ENCODE results near the gene SEMA3C. TPM values are rescaled to one million over a fixed set of nuclear protein-coding genes. Genes with fewer than 3 reads are reported as not detected.
A peak's percentile ranks its signal among the peaks of the same experiment; 100 is the strongest.

Gene SEMA3C
- total RNA-seq, 1 donor from 2014 or later: 148 TPM

GRCh38 chr7:80815733-80816132 is 103.1 kb downstream of the SEMA3C start:
- no peak overlapping the region for H3K4me2 ChIP-seq (ENCODE audit: low read length)
- H3K79me2 ChIP-seq (ENCODE audit: insufficient read depth, low read length): no peaks in the 10 kb centered on the region
- FAIRE-seq (no peak), DNase-seq (ENCODE audit: low read depth) (no peak)
- Mint-ChIP-seq H3K27me3 (ENCODE audit: low read depth, unreplicated experiment) (no peaks in the 10 kb centered on the region), H3K9me3 (ENCODE audit: unreplicated experiment) (no peaks in the 10 kb centered on the region), H3K27ac (ENCODE audit: unreplicated experiment) (peak overlapping the region; percentile 10), H3K4me1 (ENCODE audit: low read depth, unreplicated experiment) (peaks cover 4% of the 10 kb centered on the region), H3K4me3 (ENCODE audit: unreplicated experiment) (no peak overlapping the region), H3K36me3 (ENCODE audit: low read depth, unreplicated experiment) (peaks cover 16% of the 10 kb centered on the region)
- peaks cover 8% of the 10 kb centered on the region for H3K36me3 ChIP-seq (ENCODE audit: insufficient read depth, low read length)
- H3K4me3 ChIP-seq (ENCODE audit: insufficient read depth, low read depth, low read length): no peak overlapping the region
- no peaks in the 10 kb centered on the region for H3K9me3 ChIP-seq (ENCODE audit: insufficient read depth, low read depth, low read length)
- H3K9ac ChIP-seq (ENCODE audit: low read length): no peak overlapping the region
- H4K20me1 ChIP-seq (ENCODE audit: insufficient read depth, low read length): no peaks in the 10 kb centered on the region
- no peak overlapping the region for H2AFZ ChIP-seq (ENCODE audit: low read depth, low read length)
- TF ChIP-seq EZH2 (IDR thresholded peaks at IDR 0.05; ENCODE audit: insufficient read depth, low read length): no peak
- H3K27me3 ChIP-seq (ENCODE audit: insufficient read depth, low read length): no peaks in the 10 kb centered on the region
- no peaks in the 10 kb centered on the region for H3K4me1 ChIP-seq (ENCODE audit: insufficient read depth, low read length)
- H3K27ac ChIP-seq (ENCODE audit: low read depth, low read length): no peak overlapping the region

GRCh38 chr7:80809545-80809944 is 109.3 kb downstream of the SEMA3C start:
- no peak overlapping the region for H2AFZ ChIP-seq (ENCODE audit: low read depth, low read length)
- Mint-ChIP-seq H3K36me3 (ENCODE audit: low read depth, unreplicated experiment) (peaks cover 20% of the 10 kb centered on the region), H3K4me1 (ENCODE audit: low read depth, unreplicated experiment) (peaks cover 16% of the 10 kb centered on the region), H3K9me3 (ENCODE audit: unreplicated experiment) (peaks cover 2% of the 10 kb centered on the region), H3K4me3 (ENCODE audit: unreplicated experiment) (no peak overlapping the region), H3K27me3 (ENCODE audit: low read depth, unreplicated experiment) (no peaks in the 10 kb centered on the region), H3K27ac (ENCODE audit: unreplicated experiment) (peak overlapping the region; percentile 88)
- peaks cover 6% of the 10 kb centered on the region for H3K4me1 ChIP-seq (ENCODE audit: insufficient read depth, low read length)
- H3K9ac ChIP-seq (ENCODE audit: low read length): no peak overlapping the region
- no peaks in the 10 kb centered on the region for H4K20me1 ChIP-seq (ENCODE audit: insufficient read depth, low read length)
- no peaks in the 10 kb centered on the region for H3K27me3 ChIP-seq (ENCODE audit: insufficient read depth, low read length)
- FAIRE-seq (peak; percentile 73), DNase-seq (ENCODE audit: low read depth) (no peak)
- H3K79me2 ChIP-seq (ENCODE audit: insufficient read depth, low read length): no peaks in the 10 kb centered on the region
- no peaks in the 10 kb centered on the region for H3K9me3 ChIP-seq (ENCODE audit: insufficient read depth, low read depth, low read length)
- H3K4me3 ChIP-seq (ENCODE audit: insufficient read depth, low read depth, low read length): no peak overlapping the region
- no peaks in the 10 kb centered on the region for H3K36me3 ChIP-seq (ENCODE audit: insufficient read depth, low read length)
- H3K4me2 ChIP-seq (ENCODE audit: low read length): no peak overlapping the region
- TF ChIP-seq, protein P1, sequence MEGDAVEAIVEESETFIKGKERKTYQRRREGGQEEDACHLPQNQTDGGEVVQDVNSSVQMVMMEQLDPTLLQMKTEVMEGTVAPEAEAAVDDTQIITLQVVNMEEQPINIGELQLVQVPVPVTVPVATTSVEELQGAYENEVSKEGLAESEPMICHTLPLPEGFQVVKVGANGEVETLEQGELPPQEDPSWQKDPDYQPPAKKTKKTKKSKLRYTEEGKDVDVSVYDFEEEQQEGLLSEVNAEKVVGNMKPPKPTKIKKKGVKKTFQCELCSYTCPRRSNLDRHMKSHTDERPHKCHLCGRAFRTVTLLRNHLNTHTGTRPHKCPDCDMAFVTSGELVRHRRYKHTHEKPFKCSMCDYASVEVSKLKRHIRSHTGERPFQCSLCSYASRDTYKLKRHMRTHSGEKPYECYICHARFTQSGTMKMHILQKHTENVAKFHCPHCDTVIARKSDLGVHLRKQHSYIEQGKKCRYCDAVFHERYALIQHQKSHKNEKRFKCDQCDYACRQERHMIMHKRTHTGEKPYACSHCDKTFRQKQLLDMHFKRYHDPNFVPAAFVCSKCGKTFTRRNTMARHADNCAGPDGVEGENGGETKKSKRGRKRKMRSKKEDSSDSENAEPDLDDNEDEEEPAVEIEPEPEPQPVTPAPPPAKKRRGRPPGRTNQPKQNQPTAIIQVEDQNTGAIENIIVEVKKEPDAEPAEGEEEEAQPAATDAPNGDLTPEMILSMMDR (IDR thresholded peaks at IDR 0.05; ENCODE audit: insufficient read depth, low read depth, low read length): no peak
- TF ChIP-seq EZH2 (IDR thresholded peaks at IDR 0.05; ENCODE audit: insufficient read depth, low read length): no peak
- peak overlapping the region; percentile 30 for H3K27ac ChIP-seq (ENCODE audit: low read depth, low read length)

DNA sequence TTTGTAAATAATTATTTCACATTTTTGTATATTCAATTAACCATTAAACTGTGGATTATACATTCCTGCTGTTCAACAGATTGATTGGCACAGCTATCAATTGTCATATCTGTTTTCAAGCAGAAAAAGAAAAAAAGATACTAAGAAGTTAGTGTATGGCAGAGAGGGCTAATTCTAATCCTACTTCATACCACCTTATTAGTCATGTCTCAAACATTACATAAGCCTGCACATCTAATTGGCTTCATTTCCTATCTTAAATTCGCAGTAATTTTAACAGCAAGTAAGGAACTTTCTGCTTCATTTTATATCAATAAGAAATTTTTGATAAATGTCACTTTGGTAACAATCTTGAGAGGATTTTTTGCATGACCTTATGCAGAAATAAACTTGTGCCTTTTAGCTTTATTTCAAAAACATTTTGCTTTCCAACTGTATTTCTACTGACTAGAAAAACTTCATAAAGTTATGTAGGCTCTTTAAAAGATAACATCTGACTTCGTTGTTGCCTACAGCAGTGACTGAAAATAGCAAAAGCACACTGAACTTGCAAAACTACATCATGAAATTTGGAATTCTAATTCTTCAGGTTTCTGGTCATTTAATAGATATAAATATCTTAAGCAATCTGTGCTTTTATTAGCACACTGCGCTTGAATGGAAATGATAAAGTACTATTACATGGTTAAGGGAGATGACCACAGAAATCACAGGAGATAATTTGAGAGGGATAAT is 111.5 kb downstream of the SEMA3C start:
- Histone ChIP-seq H3K9me3 (ENCODE audit: insufficient read depth, low read depth, low read length) (no peaks in the 10 kb centered on the region), H3K79me2 (ENCODE audit: insufficient read depth, low read length) (no peaks in the 10 kb centered on the region), H3K4me3 (ENCODE audit: insufficient read depth, low read depth, low read length) (no peak overlapping the region), H3K27ac (ENCODE audit: low read depth, low read length) (no peak overlapping the region), H4K20me1 (ENCODE audit: insufficient read depth, low read length) (no peaks in the 10 kb centered on the region), H3K36me3 (ENCODE audit: insufficient read depth, low read length) (peaks cover 4% of the 10 kb centered on the region), H3K9ac (ENCODE audit: low read length) (no peak overlapping the region), H3K27me3 (ENCODE audit: insufficient read depth, low read length) (no peaks in the 10 kb centered on the region), H3K4me1 (ENCODE audit: insufficient read depth, low read length) (peaks cover 6% of the 10 kb centered on the region), H3K4me2 (ENCODE audit: low read length) (peak overlapping the region; percentile 11), H2AFZ (ENCODE audit: low read depth, low read length) (no peak overlapping the region)
- peak overlapping the region; percentile 55 for H3K27ac Mint-ChIP-seq (ENCODE audit: unreplicated experiment)
- FAIRE-seq (peak; percentile 17), DNase-seq (ENCODE audit: low read depth) (peak; percentile 47)
- no peak overlapping the region for H3K4me3 Mint-ChIP-seq (ENCODE audit: unreplicated experiment)
- peaks cover 2% of the 10 kb centered on the region for H3K9me3 Mint-ChIP-seq (ENCODE audit: unreplicated experiment)
- peaks cover 15% of the 10 kb centered on the region for H3K36me3 Mint-ChIP-seq (ENCODE audit: low read depth, unreplicated experiment)
- TF ChIP-seq, protein P1 (IDR thresholded peaks at IDR 0.05; ENCODE audit: insufficient read depth, low read depth, low read length): no peak
- peaks cover 16% of the 10 kb centered on the region for H3K4me1 Mint-ChIP-seq (ENCODE audit: low read depth, unreplicated experiment)
- no peaks in the 10 kb centered on the region for H3K27me3 Mint-ChIP-seq (ENCODE audit: low read depth, unreplicated experiment)
